Jurkat, Clone E6-1 (cell line): ENCODE results near the gene TLR2. TPM values are rescaled to one million over a fixed set of nuclear protein-coding genes. Genes with fewer than 3 reads are reported as not detected.

ENCODE experiments used
- DNase-seq: peaks from one replicate; pipeline ENCODE4 v3.0.0-alpha.2; 2011; ENCODE audit warnings: low read depth, low spot score
- H3K4me3 ChIP-seq: 2 replicates; pipeline ENCODE4 v1.5.1; 2011; ENCODE audit warnings: mild to moderate bottlenecking, low read length, control low read depth, moderate library complexity
- polyA plus RNA-seq: library from polyadenylated mRNA; unstranded; fragments of >200 nt; gene quantifications from one replicate; pipeline ENCODE4 v1.2.1, GENCODE V29; 2012; ENCODE audit warnings: missing spikeins; ENCODE audit not compliant: insufficient read length, insufficient read depth

TLR2 gene, protein sequence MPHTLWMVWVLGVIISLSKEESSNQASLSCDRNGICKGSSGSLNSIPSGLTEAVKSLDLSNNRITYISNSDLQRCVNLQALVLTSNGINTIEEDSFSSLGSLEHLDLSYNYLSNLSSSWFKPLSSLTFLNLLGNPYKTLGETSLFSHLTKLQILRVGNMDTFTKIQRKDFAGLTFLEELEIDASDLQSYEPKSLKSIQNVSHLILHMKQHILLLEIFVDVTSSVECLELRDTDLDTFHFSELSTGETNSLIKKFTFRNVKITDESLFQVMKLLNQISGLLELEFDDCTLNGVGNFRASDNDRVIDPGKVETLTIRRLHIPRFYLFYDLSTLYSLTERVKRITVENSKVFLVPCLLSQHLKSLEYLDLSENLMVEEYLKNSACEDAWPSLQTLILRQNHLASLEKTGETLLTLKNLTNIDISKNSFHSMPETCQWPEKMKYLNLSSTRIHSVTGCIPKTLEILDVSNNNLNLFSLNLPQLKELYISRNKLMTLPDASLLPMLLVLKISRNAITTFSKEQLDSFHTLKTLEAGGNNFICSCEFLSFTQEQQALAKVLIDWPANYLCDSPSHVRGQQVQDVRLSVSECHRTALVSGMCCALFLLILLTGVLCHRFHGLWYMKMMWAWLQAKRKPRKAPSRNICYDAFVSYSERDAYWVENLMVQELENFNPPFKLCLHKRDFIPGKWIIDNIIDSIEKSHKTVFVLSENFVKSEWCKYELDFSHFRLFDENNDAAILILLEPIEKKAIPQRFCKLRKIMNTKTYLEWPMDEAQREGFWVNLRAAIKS
- polyA plus RNA-seq, result not detected

DNA sequence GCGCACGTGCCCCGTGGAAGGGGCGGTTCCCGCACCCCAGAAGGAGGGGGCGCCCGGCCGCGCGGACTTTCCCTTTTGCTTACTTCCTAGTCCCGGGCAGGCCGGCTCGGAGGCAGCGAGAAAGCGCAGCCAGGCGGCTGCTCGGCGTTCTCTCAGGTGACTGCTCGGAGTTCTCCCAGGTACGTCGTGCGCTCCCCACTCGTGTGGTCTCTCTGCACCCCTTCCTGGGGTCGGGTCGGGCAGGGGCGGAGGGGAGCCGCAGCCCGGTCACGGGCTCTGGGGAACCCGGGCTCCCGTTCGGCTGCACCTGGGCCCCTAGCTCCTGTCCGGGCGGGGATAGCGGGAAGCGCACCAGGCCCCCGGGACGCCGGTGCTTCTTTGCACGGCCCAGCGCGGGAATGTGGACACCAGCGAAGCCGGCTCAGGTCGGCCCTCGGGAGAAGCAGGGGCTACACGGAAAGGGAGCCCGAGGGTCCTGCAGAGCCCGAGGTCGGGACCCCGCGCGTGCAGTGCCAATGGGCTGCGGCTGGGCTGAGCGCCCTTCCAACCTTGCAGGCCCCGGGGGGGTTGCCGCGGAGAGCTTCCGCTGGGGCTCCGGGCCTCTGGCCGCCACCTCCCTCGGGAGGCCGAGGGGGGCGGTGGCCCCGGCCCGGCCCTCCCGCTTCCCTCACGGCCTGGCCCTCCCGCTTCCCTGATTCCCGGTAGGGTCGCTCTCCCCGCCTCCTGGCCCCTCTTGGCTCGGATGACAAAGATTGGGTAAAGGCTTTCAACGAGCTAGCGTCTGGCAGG lies at the start of gene TLR2:
TSS of gene TLR2 (plus strand) at position 99 of the 789 bp plus-strand sequence. CDS start 18,628 bp downstream, outside the sequence.
- no peak for DNase-seq
- no peak within 1 kb of the TSS for H3K4me3 ChIP-seq

- no peak for DNase-seq
- no peak overlapping the region for H3K4me3 ChIP-seq
These were observed 49.2 kb upstream of the TLR2 start for GRCh38 chr4:153634738-153635353.

DNA sequence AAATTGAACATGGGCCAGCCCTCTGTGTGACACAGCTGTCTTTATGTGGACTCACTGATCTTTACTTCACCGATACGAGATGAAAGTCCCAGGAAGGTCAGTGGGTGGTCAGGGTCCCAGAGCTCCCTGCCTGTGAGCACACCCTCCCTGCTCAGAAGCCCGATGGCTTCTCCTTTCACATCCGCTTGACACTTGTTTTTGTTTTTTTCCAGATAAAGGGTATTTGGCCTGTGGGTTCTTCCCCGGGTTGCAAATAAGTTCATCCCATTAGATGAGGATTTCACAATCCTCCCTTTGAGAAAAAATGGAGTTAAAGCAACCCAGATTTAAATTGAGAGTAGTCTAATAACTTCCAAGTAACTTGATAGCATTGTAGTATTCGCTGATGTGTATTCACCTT lies 48.2 kb upstream of the TLR2 start:
- no peak overlapping the region for H3K4me3 ChIP-seq
- DNase-seq, result no peak

DNA sequence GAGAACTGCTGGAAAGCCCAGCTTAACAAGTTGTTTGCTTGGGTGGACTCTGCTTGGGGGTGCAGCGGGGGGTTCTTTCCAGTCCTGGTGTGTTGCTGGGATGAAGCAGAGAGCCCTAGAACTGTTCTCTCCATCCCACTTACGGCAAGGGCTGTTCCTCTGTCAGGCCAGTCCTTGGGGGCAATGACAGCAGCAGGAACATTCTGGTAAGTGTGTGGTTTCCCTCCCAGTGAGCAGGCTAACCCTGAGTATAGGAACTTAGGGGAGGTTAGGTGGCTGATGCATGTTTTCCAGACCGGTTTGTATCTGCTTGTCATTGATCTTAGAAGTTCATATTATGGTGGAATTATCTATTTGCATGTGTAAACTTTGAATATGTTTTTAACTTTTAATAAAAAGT lies 46.9 kb upstream of the TLR2 start:
- DNase-seq, result no peak
- H3K4me3 ChIP-seq, result no peak overlapping the region

GRCh38 chr4:153638011-153638410 lies 46.1 kb upstream of the TLR2 start:
- no peak overlapping the region for H3K4me3 ChIP-seq
- DNase-seq, result no peak

GRCh38 chr4:153638999-153639398 lies 45.1 kb upstream of the TLR2 start:
- no peak overlapping the region for H3K4me3 ChIP-seq

DNA sequence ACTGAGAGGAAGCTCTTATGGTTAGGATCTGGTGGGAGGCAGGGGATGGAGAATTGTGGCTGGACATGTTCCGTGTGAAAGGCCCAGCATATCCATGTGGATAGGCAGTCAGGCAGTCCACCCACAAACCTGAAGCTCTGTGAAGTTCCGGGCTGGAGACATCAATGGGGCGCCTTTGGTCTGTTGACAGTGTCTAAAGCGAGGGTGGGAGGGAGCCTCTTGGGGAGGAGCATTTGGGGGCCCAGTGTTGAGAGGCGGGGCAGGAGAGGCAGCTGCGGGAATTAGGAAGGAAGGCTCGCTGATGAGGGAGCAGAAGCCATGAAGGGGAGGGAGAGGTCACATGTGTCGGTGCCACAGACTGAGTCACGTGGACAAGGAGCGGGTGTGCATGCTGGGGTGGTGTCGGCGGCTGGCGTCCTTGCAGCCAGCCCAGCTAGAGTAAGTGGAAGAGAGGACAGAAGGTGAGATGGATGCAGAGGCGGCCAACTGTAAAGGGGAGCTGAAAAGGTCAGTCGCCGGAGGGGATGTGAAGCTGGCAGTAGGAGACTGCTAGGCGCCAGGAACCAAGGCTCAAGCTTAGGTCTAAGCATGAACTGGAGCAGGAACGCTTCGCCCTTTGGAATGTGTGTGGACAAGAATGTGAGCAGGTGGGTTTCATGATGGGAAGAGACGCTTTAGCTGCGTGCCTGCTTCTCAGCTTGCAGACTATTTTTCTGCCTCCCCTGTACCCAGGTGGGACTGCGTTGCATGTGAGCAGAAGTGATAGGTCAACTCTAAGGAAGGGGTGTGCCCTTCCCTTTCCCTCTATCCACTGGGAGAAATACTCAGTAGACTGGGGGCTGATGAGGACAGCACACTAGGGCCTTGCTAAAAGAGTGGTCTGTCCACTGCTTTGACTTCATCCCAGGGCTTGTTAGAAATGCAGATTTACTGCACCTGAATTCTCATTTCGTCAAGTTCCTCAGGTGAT lies 44.0 kb upstream of the TLR2 start:
- H3K4me3 ChIP-seq, result no peak overlapping the region
- DNase-seq, result no peak

More at GRCh38 chr4:153638999-153639398, 45.1 kb upstream of the TLR2 start:
- DNase-seq, result no peak

DNA sequence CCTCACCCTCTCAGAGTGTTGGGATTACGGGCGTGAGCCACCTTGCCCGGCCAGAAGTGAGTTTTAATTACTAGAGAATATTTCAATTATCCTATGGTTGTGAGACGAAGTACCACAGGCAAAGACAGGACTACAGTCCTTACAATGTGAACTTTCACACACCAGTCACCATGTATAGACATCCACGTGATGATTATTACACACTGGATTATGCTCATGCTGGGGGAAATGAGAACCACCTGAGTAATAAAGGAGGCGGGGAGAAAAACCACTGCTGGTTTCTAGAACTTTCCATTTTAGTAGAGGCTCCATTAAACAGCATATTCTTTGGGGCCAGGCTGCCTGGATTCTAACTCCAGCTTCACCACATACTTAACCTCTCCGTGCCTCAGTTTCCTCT lies 42.5 kb upstream of the TLR2 start:
- H3K4me3 ChIP-seq, result no peak overlapping the region

DNA sequence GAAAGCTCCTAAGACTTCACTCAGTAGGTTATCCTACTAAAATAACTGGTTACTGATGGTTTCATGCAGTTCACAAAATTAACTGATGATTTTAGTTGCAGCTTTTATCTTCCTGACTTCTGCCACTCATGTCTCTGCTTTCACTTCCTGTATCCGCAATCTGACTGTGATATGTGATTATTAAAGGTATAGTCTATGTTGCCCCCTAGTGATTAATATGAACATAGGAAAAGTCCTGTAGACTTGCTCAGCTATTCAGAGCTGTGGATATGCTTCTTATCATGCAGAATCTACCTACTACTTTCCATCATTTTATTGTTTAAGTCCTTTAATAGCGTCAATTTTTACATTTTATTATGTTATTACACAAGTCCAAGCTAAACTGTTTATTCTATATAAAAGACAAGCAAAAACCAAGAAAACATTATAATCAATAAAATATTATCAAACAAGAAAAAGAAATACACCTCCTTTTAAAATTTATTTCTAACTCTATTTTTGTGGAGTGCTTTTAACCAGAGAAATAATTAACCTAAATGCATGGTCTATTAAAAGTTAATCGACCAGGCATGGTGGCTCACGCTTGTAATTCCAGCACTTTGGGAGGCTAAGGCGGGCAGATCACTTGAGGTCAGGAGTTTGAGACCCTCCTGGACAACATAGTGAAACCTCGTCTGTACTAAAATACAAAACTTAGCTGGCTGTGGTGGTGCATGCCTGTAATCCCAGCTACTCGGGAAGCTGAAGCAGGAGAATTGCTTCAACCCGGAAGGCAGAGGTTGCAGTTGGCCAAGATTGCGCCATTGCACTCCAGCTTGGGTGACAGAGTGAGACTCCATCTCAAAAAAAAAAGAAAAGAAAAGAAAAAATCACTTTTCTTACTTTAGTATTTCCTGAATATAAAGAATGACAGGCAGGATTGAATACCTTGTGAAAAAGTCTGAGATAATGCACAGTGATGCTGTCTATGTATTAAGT lies 40.4 kb upstream of the TLR2 start:
- peak; percentile 77 for DNase-seq
- H3K4me3 ChIP-seq, result no peak overlapping the region

More for the DNA sequence above, 42.5 kb upstream of the TLR2 start:
- no peak for DNase-seq

DNA sequence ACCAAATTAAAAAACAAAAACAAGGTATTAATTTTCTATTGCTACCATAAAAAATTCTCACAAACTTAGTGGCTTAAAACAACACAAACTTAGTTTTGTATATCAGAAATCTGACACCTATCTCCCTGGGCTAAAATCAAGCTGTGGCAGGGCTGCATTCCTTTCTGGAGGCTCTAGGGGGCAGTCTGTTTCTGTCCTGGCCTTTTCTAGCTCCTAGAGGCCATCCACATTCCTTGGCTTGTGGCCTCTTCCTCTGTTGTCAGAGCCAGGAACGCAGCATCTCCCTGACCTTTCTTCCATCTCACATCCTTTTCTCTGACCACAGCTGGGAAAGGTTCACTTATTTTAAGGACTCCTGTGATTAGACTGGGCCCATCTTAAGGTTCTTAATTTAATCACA lies 38.9 kb upstream of the TLR2 start:
- DNase-seq, result no peak
- H3K4me3 ChIP-seq, result no peak overlapping the region

GRCh38 chr4:153646261-153646660 lies 37.8 kb upstream of the TLR2 start:
- DNase-seq, result no peak
- H3K4me3 ChIP-seq, result no peak overlapping the region

DNA sequence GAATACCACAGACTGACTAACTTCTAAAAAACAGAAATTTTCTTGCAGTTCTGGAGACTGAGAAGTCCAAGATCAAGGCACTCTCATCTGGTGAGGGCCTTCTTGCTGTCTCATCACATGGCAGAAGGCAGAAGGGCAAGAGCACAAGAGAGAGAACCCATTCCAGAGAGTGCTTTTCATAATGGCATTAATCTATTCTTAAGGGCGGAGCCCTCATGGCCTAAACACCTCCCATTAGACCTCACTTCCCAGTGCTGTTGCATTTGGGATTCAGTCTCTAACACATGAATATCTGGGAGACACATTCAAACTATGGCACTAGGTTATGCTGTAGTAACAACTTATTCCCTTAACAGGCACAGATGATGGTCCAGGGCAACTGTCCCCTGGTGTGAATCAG lies 37.1 kb upstream of the TLR2 start:
- H3K4me3 ChIP-seq, result no peak overlapping the region
- DNase-seq, result no peak

- DNase-seq, result no peak
These were observed 36.1 kb upstream of the TLR2 start for GRCh38 chr4:153647975-153648374.

DNA sequence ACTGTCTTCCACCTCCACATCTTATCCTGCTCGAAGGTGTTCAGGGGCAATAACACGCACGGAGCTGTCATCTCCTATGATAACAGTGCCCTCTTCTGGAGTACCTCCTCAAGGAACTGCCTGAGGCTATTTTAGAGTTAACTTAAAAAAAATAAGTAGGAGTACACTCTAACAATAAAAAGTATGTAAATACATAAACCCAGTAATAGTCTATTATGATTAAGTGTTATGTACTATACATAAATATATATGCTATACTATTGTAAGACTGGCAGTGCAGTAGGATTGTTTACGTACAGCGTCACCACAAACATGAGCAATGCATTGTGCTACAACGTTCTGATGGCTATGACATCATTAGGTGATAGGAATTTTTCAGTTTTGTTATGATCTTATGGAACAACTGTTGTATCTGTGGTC lies 34.5 kb upstream of the TLR2 start:
- DNase-seq, result peak; percentile 58
- H3K4me3 ChIP-seq, result no peak overlapping the region

More at GRCh38 chr4:153647975-153648374, 36.1 kb upstream of the TLR2 start:
- H3K4me3 ChIP-seq, result no peak overlapping the region

- no peak for DNase-seq
- H3K4me3 ChIP-seq, result no peak overlapping the region
These were observed 33.0 kb upstream of the TLR2 start for GRCh38 chr4:153651116-153651515.

GRCh38 chr4:153651587-153651986 lies 32.5 kb upstream of the TLR2 start:
- DNase-seq, result peak; percentile 61
- no peak overlapping the region for H3K4me3 ChIP-seq
